Liver (tissue), 3 donors: Measurements from ENCODE around the gene PEX19.

ENCODE experiments used
- CTCF ChIP-seq: fragments of 150-350 bp; IDR thresholded peaks from 2 replicates; pipeline ENCODE4 v1.5.1; 2017; ENCODE audit warnings: improper control_type of control experiment, low read depth, low read length; ENCODE audit not compliant: missing input control
- HNF4G ChIP-seq: IDR thresholded peaks from 2 replicates; pipeline ENCODE4 v1.6.1; 2016; ENCODE audit warnings: antibody characterized with exemption
- RAD21 ChIP-seq, 2 donors: IDR thresholded peaks; 2 replicates each; pipeline ENCODE4 v1.6.1; 2016; ENCODE audit warnings: antibody characterized with exemption in 2 of 2, mild to moderate bottlenecking in 2 of 2
- SP1 ChIP-seq: IDR thresholded peaks from 2 replicates; pipeline ENCODE4 v1.6.1; 2018; ENCODE audit warnings: antibody characterized with exemption, mild to moderate bottlenecking
- ZBTB33 ChIP-seq: IDR thresholded peaks from 2 replicates; pipeline ENCODE4 v1.6.1; 2016; ENCODE audit warnings: antibody characterized with exemption
- donor health status: healthy.
- donor health status: healthy.

- TF ChIP-seq CTCF (no peak), HNF4G (no peak), SP1 (no peak), ZBTB33 (no peak), RAD21 (IDR thresholded peaks at IDR 0.05) (no peak)
Observed at GRCh38 chr1:160309185-160309557, 24.2 kb upstream of the PEX19 start.
